Stomach (tissue), 4 donors: ENCODE measurements around the gene TRABD2B.

ENCODE experiments used
- EP300 ChIP-seq: sonication (generic); formaldehyde crosslinking; IDR thresholded peaks from one replicate; pipeline ENCODE4 v1.6.1; 2017; ENCODE audit warnings: antibody characterized with exemption
- POLR2A ChIP-seq, 4 donors: fragments of 450-650 bp; IDR thresholded peaks; one replicate each; pipeline ENCODE4 v1.6.1; 2016; ENCODE audit warnings: antibody characterized with exemption in 4 of 4, control low read depth in 2 of 4, mild to moderate bottlenecking in 1 of 4, moderate library complexity in 1 of 4
- POLR2AphosphoS5 ChIP-seq, 3 donors: sonication (generic); formaldehyde crosslinking; IDR thresholded peaks; one replicate each; pipeline ENCODE4 v1.6.1; 2016; ENCODE audit warnings: antibody characterized with exemption in 3 of 3
- TF ChIP-seq, protein P1 (sequence below), 7 experiments: fragments of 450-650 bp in 4 of 7; fragments of 200-600 bp in 3 of 7; sonication (generic) in 3 of 7; IDR thresholded peaks; one replicate each; pipeline ENCODE4 v1.5.1; 2016 to 2019; ENCODE audit warnings: antibody characterized with exemption in 7 of 7, control low read depth in 2 of 7, mild to moderate bottlenecking in 1 of 7

DNA sequence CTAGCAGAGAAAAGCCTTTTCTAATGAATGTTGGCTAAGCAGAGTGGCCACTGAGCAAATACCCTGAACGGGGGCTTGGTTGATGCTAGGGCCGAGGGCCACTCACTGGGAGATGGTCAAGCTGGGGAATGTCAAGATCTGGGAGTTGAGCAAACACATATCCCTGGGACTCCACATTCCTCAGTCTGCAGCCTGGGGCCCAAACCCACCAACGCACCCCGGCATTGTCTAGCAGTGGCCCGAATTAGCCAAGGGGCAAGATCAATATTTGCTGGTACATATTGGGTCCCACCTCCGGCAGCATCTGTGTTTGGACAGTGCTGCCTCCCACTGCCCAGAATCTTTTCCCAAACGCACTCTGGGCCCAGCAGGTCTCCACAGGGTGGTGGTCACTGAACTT is 144.1 kb downstream of the TRABD2B start:
- TF ChIP-seq POLR2A (IDR thresholded peaks at IDR 0.05): no peak
- TF ChIP-seq POLR2AphosphoS5 (IDR thresholded peaks at IDR 0.05): no peak
- TF ChIP-seq EP300: no peak
- TF ChIP-seq, protein P1, sequence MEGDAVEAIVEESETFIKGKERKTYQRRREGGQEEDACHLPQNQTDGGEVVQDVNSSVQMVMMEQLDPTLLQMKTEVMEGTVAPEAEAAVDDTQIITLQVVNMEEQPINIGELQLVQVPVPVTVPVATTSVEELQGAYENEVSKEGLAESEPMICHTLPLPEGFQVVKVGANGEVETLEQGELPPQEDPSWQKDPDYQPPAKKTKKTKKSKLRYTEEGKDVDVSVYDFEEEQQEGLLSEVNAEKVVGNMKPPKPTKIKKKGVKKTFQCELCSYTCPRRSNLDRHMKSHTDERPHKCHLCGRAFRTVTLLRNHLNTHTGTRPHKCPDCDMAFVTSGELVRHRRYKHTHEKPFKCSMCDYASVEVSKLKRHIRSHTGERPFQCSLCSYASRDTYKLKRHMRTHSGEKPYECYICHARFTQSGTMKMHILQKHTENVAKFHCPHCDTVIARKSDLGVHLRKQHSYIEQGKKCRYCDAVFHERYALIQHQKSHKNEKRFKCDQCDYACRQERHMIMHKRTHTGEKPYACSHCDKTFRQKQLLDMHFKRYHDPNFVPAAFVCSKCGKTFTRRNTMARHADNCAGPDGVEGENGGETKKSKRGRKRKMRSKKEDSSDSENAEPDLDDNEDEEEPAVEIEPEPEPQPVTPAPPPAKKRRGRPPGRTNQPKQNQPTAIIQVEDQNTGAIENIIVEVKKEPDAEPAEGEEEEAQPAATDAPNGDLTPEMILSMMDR (IDR thresholded peaks at IDR 0.05): no peak
